Measurements from ENCODE around the gene PDE6B.

DNA sequence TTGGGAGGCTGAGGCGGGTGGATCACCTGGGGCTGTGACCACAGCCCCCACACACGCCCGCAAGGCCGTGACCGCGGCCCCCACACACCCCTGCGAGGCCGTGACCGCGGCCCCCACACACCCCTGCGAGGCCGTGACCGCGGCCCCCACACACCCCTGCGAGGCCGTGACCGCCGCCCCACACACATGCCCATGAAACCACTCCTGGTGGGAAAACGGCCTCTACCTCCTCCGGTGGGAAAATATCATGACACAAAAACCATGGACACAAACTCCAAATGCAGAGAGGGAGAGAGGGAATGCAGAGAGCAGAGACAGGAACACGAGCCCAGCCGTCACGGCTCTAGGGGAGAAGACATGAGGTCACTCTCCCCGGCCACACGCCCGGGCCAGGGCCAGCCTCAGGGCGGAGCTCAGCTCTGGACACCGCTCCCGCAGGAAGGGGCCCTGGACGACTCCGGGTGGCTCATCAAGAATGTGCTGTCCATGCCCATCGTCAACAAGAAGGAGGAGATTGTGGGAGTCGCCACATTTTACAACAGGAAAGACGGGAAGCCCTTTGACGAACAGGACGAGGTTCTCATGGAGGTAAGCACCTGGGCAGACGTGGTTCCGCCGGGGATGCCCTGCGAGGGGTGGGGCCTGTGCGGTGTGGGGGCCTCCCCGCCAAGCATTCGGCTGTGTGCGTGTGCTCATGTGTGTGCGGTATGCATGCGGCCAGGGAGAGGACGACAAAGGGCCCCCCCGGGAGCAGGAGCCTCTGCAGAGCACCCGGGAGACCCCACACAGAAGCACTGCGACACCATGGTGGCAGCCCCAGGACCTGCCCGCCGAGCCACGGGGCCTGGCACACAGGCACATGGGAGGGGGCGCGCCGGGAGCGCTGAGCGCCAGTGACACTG lies 31.3 kb downstream of the PDE6B start:
- TF ChIP-seq EZH2 (IDR thresholded peaks at IDR 0.05) (no peak), POLR2AphosphoS5 (IDR thresholded peaks at IDR 0.05; ENCODE audit: borderline replicate concordance, low read depth, low read length) (no peak), FOXP2 (optimal IDR thresholded peaks at IDR 0.05; ENCODE audit: control extremely low read depth, extremely low read length, insufficient read depth) (no peak)
